Panc1 (cell line): ENCODE measurements around the gene PRC1. TPM values are rescaled to one million over a fixed set of nuclear protein-coding genes. Genes with fewer than 3 reads are reported as not detected.
A peak's percentile ranks its signal among the peaks of the same experiment; 100 is the strongest.

Experiments used
- ATAC-seq: fragments of 200-7000 bp; cut with Tn5 transposase; 2 replicates; pipeline ENCODE4 v1.9.1; 2020; ENCODE audit warnings: mild to moderate bottlenecking, moderate library complexity
- BruUV-seq: library from RNA; stranded (reverse); fragments of 400-500 nt; replicated peaks from 2 replicates; lab custom pipeline; 2021; lab: Mats Ljungman, UMichigan
- CTCF ChIA-PET: fragments of 300-600 bp; sonication (Branson Sonifier 250); formaldehyde crosslinking; loops from one replicate; lab custom pipeline; 2022; ENCODE audit warnings: antibody characterized with exemption; lab: Charles Lee
- POLR2A ChIA-PET: fragments of 300-600 bp; sonication (Branson Sonifier 250); formaldehyde crosslinking; loops from one replicate; lab custom pipeline; 2022; ENCODE audit warnings: antibody characterized with exemption; lab: Charles Lee
- DNase-seq: peaks from one replicate; pipeline ENCODE4 v3.0.0-alpha.2; 2010; ENCODE audit warnings: low read depth, low spot score
- H3K27ac ChIP-seq: 2 replicates; pipeline ENCODE4 v1.5.1; 2011; ENCODE audit warnings: mild to moderate bottlenecking, low read length, inconsistent platforms
- H3K27me3 ChIP-seq: fragments of 200-500 bp; sonication (Bioruptor generic); 2 replicates; pipeline ENCODE4 v1.6.0; 2014; ENCODE audit warnings: low read length, inconsistent platforms; ENCODE audit not compliant: control insufficient read depth, insufficient read depth
- H3K36me3 ChIP-seq: fragments of 200-500 bp; sonication (Bioruptor generic); 2 replicates; pipeline ENCODE4 v1.5.1; 2014; ENCODE audit warnings: inconsistent platforms, mild to moderate bottlenecking, low read length, moderate library complexity; ENCODE audit not compliant: control insufficient read depth, insufficient read depth
- H3K4me1 ChIP-seq: 2 replicates; pipeline ENCODE4 v1.5.1; 2011; ENCODE audit warnings: inconsistent platforms, mild to moderate bottlenecking, low read length, moderate library complexity; ENCODE audit not compliant: control insufficient read depth, insufficient read depth
- H3K4me3 ChIP-seq, 2 experiments: 2 replicates each; pipeline ENCODE4 v1.5.1; 2011 to 2012; ENCODE audit warnings: low read depth in 2 of 2, low read length in 2 of 2, mild to moderate bottlenecking in 2 of 2, inconsistent platforms in 1 of 2, moderate library complexity in 1 of 2
- H3K9me3 ChIP-seq: fragments of 200-500 bp; sonication (Bioruptor generic); 2 replicates; pipeline ENCODE4 v1.5.1; 2014; ENCODE audit warnings: low read depth, mild to moderate bottlenecking, inconsistent platforms, low read length, moderate library complexity; ENCODE audit not compliant: control insufficient read depth, insufficient read depth
- POLR2AphosphoS5 ChIP-seq: IDR thresholded peaks from 2 replicates; pipeline ENCODE4 v1.6.1; 2012; ENCODE audit warnings: mild to moderate bottlenecking, low read depth, low read length, moderate library complexity
- SIN3A ChIP-seq: IDR thresholded peaks from 2 replicates; pipeline ENCODE4 v1.6.1; 2012; ENCODE audit warnings: low read depth, mild to moderate bottlenecking, low read length, moderate library complexity, borderline replicate concordance; ENCODE audit not compliant: insufficient read depth
- TCF7L2 ChIP-seq: IDR thresholded peaks from 2 replicates; pipeline ENCODE4 v1.6.1; 2011; ENCODE audit warnings: mild to moderate bottlenecking, low read depth, low read length, inconsistent platforms
- in situ Hi-C: cut with HindIII; loops from 2 replicates; pipeline ENCODE4 v1.10.0; 2016; ENCODE audit warnings: low sequenced_read_pairs, low pct_unique_long_range_greater_than_20kb
- intact Hi-C: fragments of 100-400 bp; cut with micrococcal nuclease; formaldehyde crosslinking; loops from one replicate; pipeline ENCODE4 v1.10.0; 2022; ENCODE audit not compliant: unreplicated experiment
- total RNA-seq: library from RNA; stranded (reverse); gene quantifications from one replicate; pipeline ENCODE4 v1.2.1, GENCODE V29; 2021; ENCODE audit not compliant: unreplicated experiment
- TF ChIP-seq, protein P1 (sequence below): fragments of 450-650 bp; IDR thresholded peaks from 2 replicates; pipeline ENCODE4 v1.5.1; 2017; ENCODE audit warnings: mild to moderate bottlenecking
- TF ChIP-seq, protein P2 (sequence below), 2 experiments: IDR thresholded peaks; 2 replicates each; pipeline ENCODE4 v1.6.1; 2011 to 2012; ENCODE audit warnings: low read depth in 2 of 2, control low read depth in 1 of 2, low read length in 1 of 2, mild to moderate bottlenecking in 1 of 2, moderate library complexity in 1 of 2; ENCODE audit not compliant: insufficient read depth in 1 of 2

Gene PRC1
- total RNA-seq, 1 experiment from 2014 or later = 228 TPM

DNA sequence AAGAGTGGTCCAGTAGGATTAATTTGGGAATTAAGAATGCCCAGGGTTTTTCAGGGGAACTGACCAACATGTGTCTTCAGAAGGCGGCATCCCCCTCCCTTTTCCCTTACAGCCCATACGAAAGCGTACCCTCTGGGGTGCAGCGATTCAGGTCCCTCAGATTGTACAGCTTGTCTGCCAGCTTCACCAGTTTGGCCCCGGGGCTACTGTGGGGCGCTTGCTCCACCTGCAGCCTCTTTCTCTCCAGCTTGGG is 62.8 kb downstream of the PRC1 start:
- DNase-seq = no peak
- peak overlapping the region; percentile 99 for H3K27ac ChIP-seq
- TF ChIP-seq, protein P1, sequence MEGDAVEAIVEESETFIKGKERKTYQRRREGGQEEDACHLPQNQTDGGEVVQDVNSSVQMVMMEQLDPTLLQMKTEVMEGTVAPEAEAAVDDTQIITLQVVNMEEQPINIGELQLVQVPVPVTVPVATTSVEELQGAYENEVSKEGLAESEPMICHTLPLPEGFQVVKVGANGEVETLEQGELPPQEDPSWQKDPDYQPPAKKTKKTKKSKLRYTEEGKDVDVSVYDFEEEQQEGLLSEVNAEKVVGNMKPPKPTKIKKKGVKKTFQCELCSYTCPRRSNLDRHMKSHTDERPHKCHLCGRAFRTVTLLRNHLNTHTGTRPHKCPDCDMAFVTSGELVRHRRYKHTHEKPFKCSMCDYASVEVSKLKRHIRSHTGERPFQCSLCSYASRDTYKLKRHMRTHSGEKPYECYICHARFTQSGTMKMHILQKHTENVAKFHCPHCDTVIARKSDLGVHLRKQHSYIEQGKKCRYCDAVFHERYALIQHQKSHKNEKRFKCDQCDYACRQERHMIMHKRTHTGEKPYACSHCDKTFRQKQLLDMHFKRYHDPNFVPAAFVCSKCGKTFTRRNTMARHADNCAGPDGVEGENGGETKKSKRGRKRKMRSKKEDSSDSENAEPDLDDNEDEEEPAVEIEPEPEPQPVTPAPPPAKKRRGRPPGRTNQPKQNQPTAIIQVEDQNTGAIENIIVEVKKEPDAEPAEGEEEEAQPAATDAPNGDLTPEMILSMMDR = 0 out of 2 replicates have a peak, but pooled peaks have one; percentile 60
- TF ChIP-seq POLR2AphosphoS5 = no peak
- no peaks in the 10 kb centered on the region for H3K9me3 ChIP-seq
- H3K4me1 ChIP-seq = peaks cover 28% of the 10 kb centered on the region
- no peak for ATAC-seq
- CTCF ChIA-PET = interaction anchor here (0.6 to 3.1 kb wide), 14 partner anchors 9 to 936 kb away, joined by 3 to 16 read pairs (median 4); partner anchors contain the start of genes BLM and MAN2A2
- BruUV-seq = no TSS peak
- intact Hi-C loops = no loop called here
- H3K4me3 ChIP-seq = peak overlapping the region; percentile 76 to 78
- POLR2A ChIA-PET = no interaction called here
- peaks cover 2% of the 10 kb centered on the region; the same call in 1 of the 2 replicates for H3K36me3 ChIP-seq
- no peaks in the 10 kb centered on the region for H3K27me3 ChIP-seq
- in situ Hi-C loops = no loop called here

DNA sequence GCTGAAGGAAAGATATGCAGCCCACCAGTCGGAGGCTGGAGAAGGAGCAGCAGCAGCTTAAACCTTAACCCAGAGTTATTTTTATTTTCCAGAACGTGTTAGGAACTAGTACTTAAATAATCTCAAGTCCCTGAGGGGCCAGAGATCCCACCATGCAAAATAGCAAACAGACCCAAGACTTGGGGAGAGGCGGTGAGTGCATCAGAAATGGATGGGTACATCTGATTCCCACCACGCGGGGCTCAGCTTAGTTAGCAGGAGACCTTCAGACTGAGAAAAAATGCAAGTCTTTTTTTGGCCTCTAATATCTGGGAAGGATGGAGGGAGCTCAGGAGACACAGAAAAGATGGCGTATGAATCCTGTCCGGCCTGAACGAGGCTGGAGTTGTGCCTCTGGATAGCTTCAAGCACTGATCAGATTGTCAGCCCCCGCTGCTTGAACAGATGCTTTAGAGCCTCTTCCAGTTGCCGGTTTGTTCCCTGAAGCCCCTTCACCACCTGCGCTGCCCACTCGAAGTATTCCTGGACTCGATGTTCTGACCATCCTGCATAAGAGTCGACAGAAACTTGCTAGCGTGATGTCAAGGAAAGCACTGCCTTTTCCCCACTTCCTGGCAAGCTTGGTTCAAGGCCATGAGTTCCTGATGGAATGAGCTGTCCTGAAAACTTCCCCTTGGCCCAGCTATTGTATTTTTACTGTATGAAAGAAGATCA is 63.3 kb downstream of the PRC1 start:
- TF ChIP-seq, protein P1 = no peak
- TF ChIP-seq TCF7L2 = peak; percentile 45; the same call in 1 of the 2 replicates
- POLR2A ChIA-PET = interaction anchor here (0.6 to 1.3 kb wide), 2 partner anchors 24 to 960 kb away, joined by 5 to 7 read pairs; partner anchors contain the start of gene RCCD1
- peaks cover 23% of the 10 kb centered on the region for H3K4me1 ChIP-seq
- peak overlapping the region; percentile 99 for H3K27ac ChIP-seq
- CTCF ChIA-PET = interaction anchor here (0.6 to 3.1 kb wide), 12 partner anchors 9 to 936 kb away, joined by 3 to 16 read pairs (median 4); partner anchors contain the start of genes BLM and MAN2A2
- peak overlapping the region; percentile 76 to 78 for H3K4me3 ChIP-seq
- BruUV-seq = no TSS peak
- intact Hi-C loops = no loop called here
- in situ Hi-C loops = no loop called here
- H3K9me3 ChIP-seq = no peaks in the 10 kb centered on the region
- ATAC-seq = no peak
- H3K36me3 ChIP-seq = peaks cover 2% of the 10 kb centered on the region; the same call in 1 of the 2 replicates
- no peaks in the 10 kb centered on the region for H3K27me3 ChIP-seq
- DNase-seq = no peak

DNA sequence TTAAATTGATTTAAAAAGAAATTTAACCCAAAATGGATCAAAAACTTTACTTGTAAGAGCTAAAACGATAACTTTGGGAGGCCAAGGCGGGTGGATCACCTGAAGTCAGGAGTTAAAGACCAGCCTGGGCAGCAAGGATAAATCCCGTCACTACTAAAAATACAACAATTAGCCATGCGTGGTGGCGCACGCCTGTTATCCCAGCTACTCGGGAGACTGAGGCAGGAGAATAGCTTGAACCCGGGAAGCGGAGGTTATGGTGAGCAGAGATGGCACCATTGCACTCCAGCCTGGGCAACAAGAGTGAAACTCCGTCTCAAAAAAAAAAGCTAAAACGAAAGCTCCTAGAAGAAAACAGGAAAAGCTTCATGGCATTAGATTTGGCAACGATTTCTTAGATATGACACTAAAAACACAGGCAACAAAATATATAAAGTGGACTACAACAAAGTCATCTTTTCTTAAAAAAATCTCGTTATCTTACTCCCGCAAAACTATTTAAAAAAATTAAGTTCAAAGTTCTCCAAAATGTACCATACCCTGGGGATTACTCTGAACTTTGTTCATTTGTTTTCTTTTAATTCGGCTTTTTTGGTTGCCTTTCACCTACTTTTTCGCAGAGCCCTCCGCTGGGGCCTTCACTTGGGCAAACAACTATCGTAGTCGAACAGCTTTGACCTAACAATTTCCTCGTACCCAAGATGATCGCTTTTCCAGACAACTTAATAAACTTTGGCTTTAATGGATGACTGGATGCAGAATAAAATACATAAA is 64.9 kb downstream of the PRC1 start:
- ChIA-PET POLR2A (interaction anchor here (0.6 to 1.3 kb wide), 3 partner anchors 11 to 40 kb away, joined by 3 to 5 read pairs (median 3); partner anchors contain the start of gene RCCD1), CTCF (no interaction called here)
- ATAC-seq = no peak
- TF ChIP-seq TCF7L2 = no peak
- TF ChIP-seq POLR2AphosphoS5 = no peak
- TF ChIP-seq, protein P2, sequence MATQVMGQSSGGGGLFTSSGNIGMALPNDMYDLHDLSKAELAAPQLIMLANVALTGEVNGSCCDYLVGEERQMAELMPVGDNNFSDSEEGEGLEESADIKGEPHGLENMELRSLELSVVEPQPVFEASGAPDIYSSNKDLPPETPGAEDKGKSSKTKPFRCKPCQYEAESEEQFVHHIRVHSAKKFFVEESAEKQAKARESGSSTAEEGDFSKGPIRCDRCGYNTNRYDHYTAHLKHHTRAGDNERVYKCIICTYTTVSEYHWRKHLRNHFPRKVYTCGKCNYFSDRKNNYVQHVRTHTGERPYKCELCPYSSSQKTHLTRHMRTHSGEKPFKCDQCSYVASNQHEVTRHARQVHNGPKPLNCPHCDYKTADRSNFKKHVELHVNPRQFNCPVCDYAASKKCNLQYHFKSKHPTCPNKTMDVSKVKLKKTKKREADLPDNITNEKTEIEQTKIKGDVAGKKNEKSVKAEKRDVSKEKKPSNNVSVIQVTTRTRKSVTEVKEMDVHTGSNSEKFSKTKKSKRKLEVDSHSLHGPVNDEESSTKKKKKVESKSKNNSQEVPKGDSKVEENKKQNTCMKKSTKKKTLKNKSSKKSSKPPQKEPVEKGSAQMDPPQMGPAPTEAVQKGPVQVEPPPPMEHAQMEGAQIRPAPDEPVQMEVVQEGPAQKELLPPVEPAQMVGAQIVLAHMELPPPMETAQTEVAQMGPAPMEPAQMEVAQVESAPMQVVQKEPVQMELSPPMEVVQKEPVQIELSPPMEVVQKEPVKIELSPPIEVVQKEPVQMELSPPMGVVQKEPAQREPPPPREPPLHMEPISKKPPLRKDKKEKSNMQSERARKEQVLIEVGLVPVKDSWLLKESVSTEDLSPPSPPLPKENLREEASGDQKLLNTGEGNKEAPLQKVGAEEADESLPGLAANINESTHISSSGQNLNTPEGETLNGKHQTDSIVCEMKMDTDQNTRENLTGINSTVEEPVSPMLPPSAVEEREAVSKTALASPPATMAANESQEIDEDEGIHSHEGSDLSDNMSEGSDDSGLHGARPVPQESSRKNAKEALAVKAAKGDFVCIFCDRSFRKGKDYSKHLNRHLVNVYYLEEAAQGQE (IDR thresholded peaks at IDR 0.05; ENCODE audit: insufficient read depth in 1 of 2, low read depth in 2 of 2, low read length in 1 of 2) = no peak
- TF ChIP-seq, protein P1 = no peak
- no peak for TF ChIP-seq SIN3A
- peak; percentile 39 for DNase-seq
- BruUV-seq = TSS peak; percentile 97
- intact Hi-C loops (no loop called here), in situ Hi-C loops (no loop called here)
- H3K36me3 ChIP-seq = no peaks in the 10 kb centered on the region; the same call in 1 of the 2 replicates
- H3K4me3 ChIP-seq = peak overlapping the region; percentile 52 to 78
- H3K27ac ChIP-seq = peak overlapping the region; percentile 99
- H3K9me3 ChIP-seq = no peaks in the 10 kb centered on the region
- peaks cover 20% of the 10 kb centered on the region for H3K4me1 ChIP-seq
- H3K27me3 ChIP-seq = no peaks in the 10 kb centered on the region
